AG04449 (cell line): Measurements from ENCODE around the gene IL23A.
"Not testable (repeated sequence)": the region's sequence is repeated elsewhere in the genome, so short reads cannot be mapped to it uniquely, and the experiment has no call there.

Experiments
- CTCF ChIA-PET: fragments of 350-600 bp; formaldehyde crosslinking; extraction: SDS; loops from one replicate; lab custom pipeline; 2021; ENCODE audit warnings: antibody characterized with exemption; lab: Yijun Ruan, JAX
- POLR2A ChIA-PET: fragments of 400-600, 350-600 bp; formaldehyde crosslinking; extraction: SDS; loops from one replicate; lab custom pipeline; 2020; ENCODE audit warnings: antibody characterized with exemption, inconsistent platforms; lab: Yijun Ruan, JAX
- DNase-seq: peaks from one replicate; pipeline ENCODE4 v3.0.0-alpha.2; 2010; ENCODE audit warnings: low read depth, low spot score
- H3K4me3 ChIP-seq: 2 replicates; pipeline ENCODE4 v1.5.1; 2011; ENCODE audit warnings: low read depth, mild to moderate bottlenecking, control low read depth, low read length
- CTCF ChIP-seq: IDR thresholded peaks from one replicate; pipeline ENCODE4 v1.5.1; 2011; ENCODE audit warnings: mild to moderate bottlenecking, moderate library complexity, low read length, control low read depth, inconsistent platforms; ENCODE audit not compliant: insufficient read depth; ENCODE audit errors: missing control alignments

Gene IL23A

GRCh38 chr12:56330936-56331490 lies 7.7 kb upstream of the IL23A start:
- ChIA-PET CTCF (interaction anchor here (1.0 kb wide), 1 partner anchor 21 kb away, joined by 3 read pairs; no protein-coding TSS in a partner anchor), POLR2A (no interaction called here)
- TF ChIP-seq CTCF, result no peak
- no peak overlapping the region for H3K4me3 ChIP-seq
- DNase-seq, result no peak

- no peak for TF ChIP-seq CTCF
- DNase-seq, result no peak
- H3K4me3 ChIP-seq, result peak overlapping the region; percentile 67
- POLR2A ChIA-PET, result interaction anchor here (0.8 to 1.0 kb wide), 2 partner anchors 16 to 17 kb away, joined by 3 to 5 read pairs; partner anchors contain the start of gene CNPY2
- CTCF ChIA-PET, result interaction anchor here (0.9 to 2.0 kb wide), 7 partner anchors 8 to 136 kb away, joined by 3 to 14 read pairs (median 4); no protein-coding TSS in a partner anchor
These were observed 6.0 kb upstream of the IL23A start for GRCh38 chr12:56332512-56333196.

- POLR2A ChIA-PET, result interaction anchor here (0.7 to 1.5 kb wide), 7 partner anchors 9 to 131 kb away, joined by 3 to 5 read pairs (median 3); partner anchors contain the start of genes CNPY2 and STAT2
- CTCF ChIA-PET, result interaction anchor here (0.9 to 2.0 kb wide), 8 partner anchors 9 to 136 kb away, joined by 3 to 14 read pairs (median 4); no protein-coding TSS in a partner anchor
- peak overlapping the region; percentile 67 for H3K4me3 ChIP-seq
- TF ChIP-seq CTCF, result no peak
- no peak for DNase-seq
These were observed 5.4 kb upstream of the IL23A start for GRCh38 chr12:56333197-56333678.

GRCh38 chr12:56333679-56334489 lies 4.8 kb upstream of the IL23A start, which contains the start of gene PAN2:
Gene PAN2 (minus strand): TSS chr12:56334000. CDS start chr12:56333094, 906 bp downstream.
- ChIA-PET CTCF (interaction anchor here (0.7 to 2.0 kb wide), 11 partner anchors 9 to 135 kb away, joined by 3 to 14 read pairs (median 4); partner anchors contain the start of gene STAT2), POLR2A (interaction anchor here (0.6 to 1.5 kb wide), 8 partner anchors 10 to 154 kb away, joined by 3 to 5 read pairs (median 3); partner anchors contain the start of genes CNPY2, GLS2 and STAT2)
- TF ChIP-seq CTCF, result peak; percentile 50
- H3K4me3 ChIP-seq, result peak within 1 kb of the TSS; percentile 67
- DNase-seq, result peak; percentile 88

- H3K4me3 ChIP-seq, result peak overlapping the region; percentile 67
- TF ChIP-seq CTCF, result no peak
- DNase-seq, result no peak
- ChIA-PET POLR2A (interaction anchor here (1.5 kb wide), 1 partner anchor 26 kb away, joined by 4 read pairs; the partner anchor contains the start of gene STAT2), CTCF (interaction anchor here (0.7 to 2.0 kb wide), 5 partner anchors 10 to 26 kb away, joined by 3 to 14 read pairs (median 5); partner anchors contain the start of gene STAT2)
These were observed 4.2 kb upstream of the IL23A start for GRCh38 chr12:56334490-56334793.

- POLR2A ChIA-PET, result interaction anchor here (0.5 to 0.7 kb wide), 2 partner anchors 12 to 20 kb away, joined by 3 read pairs; partner anchors contain the start of gene CNPY2
- DNase-seq, H3K4me3 ChIP-seq: not testable (repeated sequence)
- CTCF ChIA-PET, result interaction anchor here (1.1 kb wide), 1 partner anchor 128 kb away, joined by 3 read pairs; no protein-coding TSS in a partner anchor
These were observed 3.2 kb upstream of the IL23A start for GRCh38 chr12:56335527-56335926.
